ENCODE measurements around the gene SLC25A45. TPM values are rescaled to one million over a fixed set of nuclear protein-coding genes. Genes with fewer than 3 reads are reported as not detected.

SLC25A45 gene
- total RNA-seq, 1 donor from 2014 or later = 1.9 TPM

DNA sequence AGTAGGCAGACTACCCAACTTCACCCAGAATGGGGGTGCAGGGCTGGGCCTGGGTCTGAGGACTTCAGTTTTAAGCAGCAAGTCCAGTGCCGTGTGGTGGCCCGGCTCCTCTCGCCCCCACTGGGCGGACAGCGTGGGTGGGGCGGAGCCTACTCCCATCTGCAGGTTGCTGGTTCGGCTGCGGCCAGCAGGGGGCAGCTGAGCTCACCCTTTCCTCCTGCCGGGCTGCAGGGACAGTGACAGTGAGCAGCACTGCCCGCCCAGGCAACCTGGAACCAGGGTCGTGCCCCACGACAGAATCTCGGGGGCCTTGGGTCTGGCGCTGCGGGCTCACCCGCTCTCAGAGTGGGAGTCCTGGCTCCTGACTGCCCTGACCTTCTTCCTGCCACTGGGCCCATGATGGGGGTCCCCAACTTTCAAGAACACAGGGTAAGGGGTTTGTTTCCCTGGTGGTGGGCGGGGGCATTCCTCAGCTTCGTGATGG lies 33.9 kb upstream of the SLC25A45 start:
- Histone ChIP-seq H3K9ac (ENCODE audit: low read length) (peak overlapping the region; percentile 96), H3K27ac (ENCODE audit: low read depth, low read length) (no peak overlapping the region), H3K36me3 (ENCODE audit: insufficient read depth, low read length) (peaks cover 2% of the 10 kb centered on the region), H3K79me2 (ENCODE audit: insufficient read depth, low read length) (peaks cover 56% of the 10 kb centered on the region), H3K4me1 (ENCODE audit: insufficient read depth, low read length) (peaks cover 56% of the 10 kb centered on the region), H3K9me3 (ENCODE audit: insufficient read depth, low read depth, low read length) (no peaks in the 10 kb centered on the region), H3K4me3 (ENCODE audit: insufficient read depth, low read depth, low read length) (no peak overlapping the region), H2AFZ (ENCODE audit: low read depth, low read length) (peak overlapping the region; percentile 18), H4K20me1 (ENCODE audit: insufficient read depth, low read length) (no peaks in the 10 kb centered on the region), H3K4me2 (ENCODE audit: low read length) (peak overlapping the region; percentile 94), H3K27me3 (ENCODE audit: insufficient read depth, low read length) (no peaks in the 10 kb centered on the region)
- H3K9me3 Mint-ChIP-seq (ENCODE audit: unreplicated experiment) = no peaks in the 10 kb centered on the region
- FAIRE-seq = no peak
- TF ChIP-seq, protein P1, sequence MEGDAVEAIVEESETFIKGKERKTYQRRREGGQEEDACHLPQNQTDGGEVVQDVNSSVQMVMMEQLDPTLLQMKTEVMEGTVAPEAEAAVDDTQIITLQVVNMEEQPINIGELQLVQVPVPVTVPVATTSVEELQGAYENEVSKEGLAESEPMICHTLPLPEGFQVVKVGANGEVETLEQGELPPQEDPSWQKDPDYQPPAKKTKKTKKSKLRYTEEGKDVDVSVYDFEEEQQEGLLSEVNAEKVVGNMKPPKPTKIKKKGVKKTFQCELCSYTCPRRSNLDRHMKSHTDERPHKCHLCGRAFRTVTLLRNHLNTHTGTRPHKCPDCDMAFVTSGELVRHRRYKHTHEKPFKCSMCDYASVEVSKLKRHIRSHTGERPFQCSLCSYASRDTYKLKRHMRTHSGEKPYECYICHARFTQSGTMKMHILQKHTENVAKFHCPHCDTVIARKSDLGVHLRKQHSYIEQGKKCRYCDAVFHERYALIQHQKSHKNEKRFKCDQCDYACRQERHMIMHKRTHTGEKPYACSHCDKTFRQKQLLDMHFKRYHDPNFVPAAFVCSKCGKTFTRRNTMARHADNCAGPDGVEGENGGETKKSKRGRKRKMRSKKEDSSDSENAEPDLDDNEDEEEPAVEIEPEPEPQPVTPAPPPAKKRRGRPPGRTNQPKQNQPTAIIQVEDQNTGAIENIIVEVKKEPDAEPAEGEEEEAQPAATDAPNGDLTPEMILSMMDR (IDR thresholded peaks at IDR 0.05; ENCODE audit: insufficient read depth, low read depth, low read length) = peak; percentile 71
- no peak for TF ChIP-seq EZH2 (IDR thresholded peaks at IDR 0.05; ENCODE audit: insufficient read depth, low read length)
- peak; percentile 29 for DNase-seq (ENCODE audit: low read depth)
- peaks cover 51% of the 10 kb centered on the region for H3K4me1 Mint-ChIP-seq (ENCODE audit: low read depth, unreplicated experiment)
- H3K27me3 Mint-ChIP-seq (ENCODE audit: low read depth, unreplicated experiment) = no peaks in the 10 kb centered on the region
- peak overlapping the region; percentile 91 for H3K27ac Mint-ChIP-seq (ENCODE audit: unreplicated experiment)
- H3K36me3 Mint-ChIP-seq (ENCODE audit: low read depth, unreplicated experiment) = no peaks in the 10 kb centered on the region
- H3K4me3 Mint-ChIP-seq (ENCODE audit: unreplicated experiment) = peak overlapping the region; percentile 70

DNA sequence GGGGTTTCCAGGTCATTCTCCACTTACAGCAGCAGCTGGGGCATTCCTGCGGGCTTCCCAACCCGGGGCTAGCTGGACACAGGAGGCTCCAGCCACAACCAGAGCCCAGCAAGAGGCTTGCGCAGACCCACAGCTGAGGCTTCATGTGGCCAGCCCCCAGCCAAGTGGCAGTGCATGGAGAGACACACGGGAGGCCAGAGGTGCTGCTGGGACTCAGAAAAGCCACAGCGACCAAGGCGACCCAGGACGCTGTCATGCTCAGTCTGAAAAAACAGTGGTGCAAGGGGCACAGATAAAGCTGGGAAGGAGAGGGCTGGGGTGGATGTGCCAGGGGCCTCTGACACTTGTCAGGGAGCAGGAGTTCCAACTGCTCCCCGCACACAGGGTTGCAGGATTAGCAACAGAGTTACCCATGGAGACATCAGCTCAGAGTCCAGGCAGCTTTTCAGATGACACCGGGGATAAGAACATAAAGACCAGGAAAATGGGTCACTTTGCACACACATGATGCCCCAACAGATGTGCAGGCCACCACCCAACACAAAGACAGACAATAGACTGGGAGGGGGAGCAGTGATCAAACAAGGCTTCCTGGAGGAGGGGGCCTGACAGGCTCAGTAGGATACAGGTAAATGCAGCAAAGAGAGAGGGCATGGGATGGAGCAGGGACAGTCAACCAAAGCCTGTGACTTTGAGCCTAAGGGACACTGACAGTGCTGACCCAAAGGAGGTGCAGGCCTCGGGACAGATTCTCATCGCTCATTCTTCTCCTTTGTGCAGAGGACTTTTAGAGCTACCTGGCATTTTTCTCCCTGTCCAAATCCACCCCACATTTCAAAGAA lies 33.3 kb upstream of the SLC25A45 start:
- Histone ChIP-seq H3K27me3 (ENCODE audit: insufficient read depth, low read length) (no peaks in the 10 kb centered on the region), H3K79me2 (ENCODE audit: insufficient read depth, low read length) (peaks cover 50% of the 10 kb centered on the region), H3K9ac (ENCODE audit: low read length) (peak overlapping the region; percentile 96), H2AFZ (ENCODE audit: low read depth, low read length) (peak overlapping the region; percentile 18), H3K4me1 (ENCODE audit: insufficient read depth, low read length) (peaks cover 50% of the 10 kb centered on the region), H3K36me3 (ENCODE audit: insufficient read depth, low read length) (peaks cover 4% of the 10 kb centered on the region), H3K27ac (ENCODE audit: low read depth, low read length) (no peak overlapping the region), H4K20me1 (ENCODE audit: insufficient read depth, low read length) (no peaks in the 10 kb centered on the region), H3K4me2 (ENCODE audit: low read length) (peak overlapping the region; percentile 94), H3K9me3 (ENCODE audit: insufficient read depth, low read depth, low read length) (no peaks in the 10 kb centered on the region), H3K4me3 (ENCODE audit: insufficient read depth, low read depth, low read length) (no peak overlapping the region)
- no peaks in the 10 kb centered on the region for H3K27me3 Mint-ChIP-seq (ENCODE audit: low read depth, unreplicated experiment)
- H3K27ac Mint-ChIP-seq (ENCODE audit: unreplicated experiment) = peak overlapping the region; percentile 41
- FAIRE-seq (no peak), DNase-seq (ENCODE audit: low read depth) (no peak)
- no peaks in the 10 kb centered on the region for H3K9me3 Mint-ChIP-seq (ENCODE audit: unreplicated experiment)
- peak overlapping the region; percentile 45 for H3K4me3 Mint-ChIP-seq (ENCODE audit: unreplicated experiment)
- H3K36me3 Mint-ChIP-seq (ENCODE audit: low read depth, unreplicated experiment) = no peaks in the 10 kb centered on the region
- TF ChIP-seq, protein P1 (IDR thresholded peaks at IDR 0.05; ENCODE audit: insufficient read depth, low read depth, low read length) = no peak
- TF ChIP-seq EZH2 (IDR thresholded peaks at IDR 0.05; ENCODE audit: insufficient read depth, low read length) = no peak
- H3K4me1 Mint-ChIP-seq (ENCODE audit: low read depth, unreplicated experiment) = peaks cover 45% of the 10 kb centered on the region
